IMR-90 (cell line): Measurements from ENCODE around the gene IQCB1. TPM values are rescaled to one million over a fixed set of nuclear protein-coding genes. Genes with fewer than 3 reads are reported as not detected.

Experiments
- ATAC-seq: fragments of 200-7000 bp; cut with Tn5 transposase; 2 replicates; pipeline ENCODE4 v1.9.1; 2020; ENCODE audit warnings: low read depth, mild to moderate bottlenecking, moderate library complexity
- BruUV-seq: library from RNA; stranded (reverse); fragments of 400-500 nt; replicated peaks from 2 replicates; lab custom pipeline; 2021; lab: Mats Ljungman, UMichigan
- CTCF ChIA-PET: fragments of 300-600 bp; formaldehyde crosslinking; extraction: SDS; loops from one replicate; lab custom pipeline; 2021; ENCODE audit warnings: antibody characterized with exemption; lab: Yijun Ruan, JAX
- POLR2A ChIA-PET: fragments of 300-600 bp; sonication (Branson Sonifier 250); formaldehyde crosslinking; loops from one replicate; lab custom pipeline; 2022; ENCODE audit warnings: antibody characterized with exemption; ENCODE audit not compliant: unreplicated experiment; lab: Charles Lee
- DNase-seq: peaks from one replicate; pipeline ENCODE4 v3.0.0; 2013
- H2AFZ ChIP-seq: replicated peaks from 2 replicates; pipeline ENCODE3; 2013; ENCODE audit warnings: low read length, mild to moderate bottlenecking; ENCODE audit not compliant: poor library complexity
- H2AK5ac ChIP-seq: 2 replicates; pipeline ENCODE4 v1.6.1; 2013; ENCODE audit warnings: low read depth, low read length, inconsistent platforms
- H2AK9ac ChIP-seq: replicated peaks from 2 replicates; pipeline ENCODE3; 2013; ENCODE audit warnings: mild to moderate bottlenecking, low read depth, low read length, moderate library complexity; ENCODE audit not compliant: poor library complexity
- H2BK120ac ChIP-seq: 2 replicates; pipeline ENCODE4 v1.6.1; 2013; ENCODE audit warnings: low read depth, low read length, inconsistent platforms
- H2BK15ac ChIP-seq: 3 replicates; pipeline ENCODE4 v1.6.1; 2013; ENCODE audit warnings: low read depth, low read length, inconsistent platforms
- H2BK20ac ChIP-seq: 2 replicates; pipeline ENCODE4 v1.6.1; 2013; ENCODE audit warnings: low read depth, mild to moderate bottlenecking, inconsistent platforms, low read length, moderate library complexity
- H2BK5ac ChIP-seq: 2 replicates; pipeline ENCODE4 v1.6.1; 2013; ENCODE audit warnings: mild to moderate bottlenecking, low read depth, low read length, inconsistent platforms; ENCODE audit not compliant: poor library complexity, severe bottlenecking
- H3K14ac ChIP-seq: replicated peaks from 2 replicates; pipeline ENCODE4 v1.6.1; 2013; ENCODE audit warnings: low read depth, low read length, inconsistent platforms
- H3K18ac ChIP-seq: 2 replicates; pipeline ENCODE4 v1.6.1; 2013; ENCODE audit warnings: low read depth, low read length, control low read depth
- H3K23ac ChIP-seq: 2 replicates; pipeline ENCODE4 v1.6.1; 2013; ENCODE audit warnings: low read depth, low read length, inconsistent platforms
- H3K27ac ChIP-seq: 2 replicates; pipeline ENCODE4 v1.5.1; 2013; ENCODE audit warnings: mild to moderate bottlenecking, control low read depth, low read length; ENCODE audit not compliant: insufficient read depth
- H3K27me3 ChIP-seq: 2 replicates; pipeline ENCODE4 v1.6.1; 2013; ENCODE audit warnings: low read length; ENCODE audit not compliant: control insufficient read depth, insufficient read depth
- H3K36me3 ChIP-seq: 2 replicates; pipeline ENCODE4 v1.6.1; 2013; ENCODE audit warnings: low read length, mixed read lengths; ENCODE audit not compliant: control insufficient read depth, insufficient read depth
- H3K4ac ChIP-seq: 2 replicates; pipeline ENCODE4 v1.6.1; 2013; ENCODE audit warnings: low read depth, low read length, inconsistent platforms
- H3K4me1 ChIP-seq: 2 replicates; pipeline ENCODE4 v1.6.1; 2013; ENCODE audit warnings: low read length, mixed read lengths; ENCODE audit not compliant: control insufficient read depth, insufficient read depth
- H3K4me2 ChIP-seq: 2 replicates; pipeline ENCODE4 v1.6.1; 2013; ENCODE audit warnings: low read depth, mild to moderate bottlenecking, control low read depth, low read length, moderate library complexity
- H3K4me3 ChIP-seq: 2 replicates; pipeline ENCODE4 v1.5.1; 2013; ENCODE audit warnings: low read depth, mild to moderate bottlenecking, control low read depth, low read length, moderate library complexity; ENCODE audit not compliant: insufficient read depth
- H3K56ac ChIP-seq: 2 replicates; pipeline ENCODE4 v1.6.1; 2013; ENCODE audit warnings: low read length, inconsistent platforms; ENCODE audit not compliant: insufficient read depth; ENCODE audit errors: extremely low read depth
- H3K79me1 ChIP-seq, 2 experiments: 2 replicates each; pipeline ENCODE4 v1.6.1; 2013; ENCODE audit warnings: low read length in 2 of 2, inconsistent platforms in 1 of 2, low read depth in 1 of 2
- H3K9ac ChIP-seq: 2 replicates; pipeline ENCODE4 v1.6.1; 2013; ENCODE audit warnings: low read depth, low read length, control low read depth
- H3K9me1 ChIP-seq: 2 replicates; pipeline ENCODE4 v1.6.1; 2013; ENCODE audit warnings: low read length, inconsistent platforms; ENCODE audit not compliant: insufficient read depth
- H3K9me3 ChIP-seq: 2 replicates; pipeline ENCODE4 v1.6.1; 2013; ENCODE audit warnings: low read length; ENCODE audit not compliant: control insufficient read depth, insufficient read depth
- H4K20me1 ChIP-seq: 2 replicates; pipeline ENCODE4 v1.6.1; 2013; ENCODE audit warnings: low read length, inconsistent platforms; ENCODE audit not compliant: insufficient read depth
- H4K5ac ChIP-seq: 2 replicates; pipeline ENCODE4 v1.6.1; 2013; ENCODE audit warnings: mild to moderate bottlenecking, low read depth, low read length, control low read depth
- H4K8ac ChIP-seq, 2 experiments: 2 replicates each; pipeline ENCODE4 v1.6.1; 2013; ENCODE audit warnings: low read depth in 2 of 2, low read length in 2 of 2, control low read depth in 1 of 2, inconsistent platforms in 1 of 2
- H4K91ac ChIP-seq: 2 replicates; pipeline ENCODE4 v1.6.1; 2013; ENCODE audit warnings: low read depth, low read length, inconsistent platforms; ENCODE audit not compliant: insufficient read depth
- ELK1 ChIP-seq: fragments of 150-350 bp; IDR thresholded peaks from 2 replicates; pipeline ENCODE4 v1.6.1; 2016; ENCODE audit warnings: low read depth, mild to moderate bottlenecking, low read length, moderate library complexity, borderline replicate concordance
- MAFK ChIP-seq: IDR thresholded peaks from 2 replicates; pipeline ENCODE4 v1.6.1; 2012; ENCODE audit warnings: low read depth, low read length, improper control_type of control experiment
- MAZ ChIP-seq: IDR thresholded peaks from 2 replicates; pipeline ENCODE4 v1.6.1; 2012; ENCODE audit warnings: low read depth, mild to moderate bottlenecking, low read length, improper control_type of control experiment, moderate library complexity, borderline replicate concordance
- MXI1 ChIP-seq: IDR thresholded peaks from 2 replicates; pipeline ENCODE4 v1.6.1; 2012; ENCODE audit warnings: low read depth, mild to moderate bottlenecking, low read length, moderate library complexity, borderline replicate concordance
- NFE2L2 ChIP-seq: fragments of 150-350 bp; IDR thresholded peaks from 2 replicates; pipeline ENCODE4 v1.6.1; 2016; ENCODE audit warnings: low read depth, mild to moderate bottlenecking, low read length
- POLR2A ChIP-seq: IDR thresholded peaks from 2 replicates; pipeline ENCODE4 v1.6.1; 2012; ENCODE audit warnings: mild to moderate bottlenecking, low read depth, low read length
- RAD21 ChIP-seq: IDR thresholded peaks from 2 replicates; pipeline ENCODE4 v1.6.1; 2012; ENCODE audit warnings: low read length, improper control_type of control experiment
- RFX5 ChIP-seq: IDR thresholded peaks from 2 replicates; pipeline ENCODE4 v1.8.0; 2012; ENCODE audit warnings: low read depth, mild to moderate bottlenecking, low read length, moderate library complexity
- SMC3 ChIP-seq: fragments of 150-350 bp; IDR thresholded peaks from 2 replicates; pipeline ENCODE4 v1.6.1; 2016; ENCODE audit warnings: low read depth, mild to moderate bottlenecking, antibody characterized with exemption, low read length, moderate library complexity
- WGBS, 2 experiments: methylation state at CpG; one replicate each; pipeline versions ENCODE4 v1.1.5 to v1.1.7; 2013; ENCODE audit warnings: missing lambda C conversion rate in 2 of 2; ENCODE audit not compliant: insufficient read length in 1 of 2; ENCODE audit errors: extremely low coverage in 2 of 2; 5-methylcytosine and 5-hydroxymethylcytosine counted together
- dilution Hi-C: fragments of 300-500 bp; cut with HindIII; formaldehyde crosslinking; loops from one replicate; pipeline ENCODE4 v1.14.3; 2018; ENCODE audit warnings: low sequenced_read_pairs; ENCODE audit not compliant: unreplicated experiment
- in situ Hi-C: fragments of 300-500 bp; cut with MboI; formaldehyde crosslinking; loops from 3 replicates; pipeline ENCODE4 v1.14.3; 2019; ENCODE audit warnings: low sequenced_read_pairs, inconsistent platforms, mixed read lengths
- intact Hi-C: fragments of 100-400 bp; cut with micrococcal nuclease; formaldehyde crosslinking; loops from 2 replicates; pipeline ENCODE4 v1.10.0; 2022
- polyA plus RNA-seq, 3 experiments: library from polyadenylated mRNA; depleted of rRNA; stranded (reverse); fragments of >200 nt; gene quantifications; 2 replicates each; pipeline ENCODE4 v1.2.3, GENCODE V29; 2012; ENCODE audit warnings: low replicate concordance in 1 of 3
- total RNA-seq: library from RNA; depleted of rRNA; stranded (reverse); fragments of >200 nt; gene quantifications from 2 replicates; pipeline ENCODE4 v1.2.3, GENCODE V29; 2012
- TF ChIP-seq, protein P1 (sequence below): fragments of 150-350 bp; IDR thresholded peaks from 2 replicates; pipeline ENCODE4 v1.6.1; 2017; ENCODE audit warnings: mild to moderate bottlenecking, antibody characterized with exemption, low read length, low read depth
- TF ChIP-seq, protein P2 (sequence below): conservative IDR thresholded peaks from 2 replicates; pipeline ENCODE4 v1.5.1; 2012; ENCODE audit warnings: mild to moderate bottlenecking, low read depth, low read length, improper control_type of control experiment

The IQCB1 gene
- total and polyA plus RNA-seq, 2 of the 4 experiments (the other 2 are of a cell fraction): 13.5 to 18.3 TPM

GRCh38 chr3:121793078-121793477 lies 41.8 kb downstream of the IQCB1 start:
- dilution Hi-C loops (no loop called here), intact Hi-C loops (no loop called here)

More at GRCh38 chr3:121793078-121793477, 41.8 kb downstream of the IQCB1 start:
- Histone ChIP-seq H3K27ac (no peak overlapping the region), H3K9me3 (no peaks in the 10 kb centered on the region), H3K9ac (no peak overlapping the region), H2BK20ac (no peak overlapping the region), H4K5ac (no peak overlapping the region), H3K36me3 (no peaks in the 10 kb centered on the region), H3K27me3 (no peaks in the 10 kb centered on the region), H4K20me1 (no peaks in the 10 kb centered on the region), H3K4me3 (no peak overlapping the region), H2BK15ac (no peak overlapping the region), H3K14ac (no peak overlapping the region), H2AK5ac (no peak overlapping the region), H3K4me2 (no peak overlapping the region), H4K91ac (no peak overlapping the region), H4K8ac (no peak overlapping the region), H3K23ac (no peak overlapping the region), H3K4ac (no peak overlapping the region), H3K79me1 (no peaks in the 10 kb centered on the region), H3K56ac (no peak overlapping the region), H2BK120ac (no peak overlapping the region), H2AK9ac (no peak overlapping the region), H3K18ac (no peak overlapping the region), H2BK5ac (no peak overlapping the region), H3K4me1 (no peaks in the 10 kb centered on the region), H2AFZ (no peak overlapping the region), H3K9me1 (no peaks in the 10 kb centered on the region)
- no TSS peak for BruUV-seq
- no CpG with 5 or more reads among the region's 3 CpGs for WGBS, 2 experiments
- ATAC-seq: no peak
- TF ChIP-seq RAD21 (no peak), RFX5 (no peak), POLR2A (no peak), ELK1 (no peak), MXI1 (no peak), SMC3 (no peak), NFE2L2 (no peak), MAFK (no peak), MAZ (no peak)
- TF ChIP-seq, protein P1, sequence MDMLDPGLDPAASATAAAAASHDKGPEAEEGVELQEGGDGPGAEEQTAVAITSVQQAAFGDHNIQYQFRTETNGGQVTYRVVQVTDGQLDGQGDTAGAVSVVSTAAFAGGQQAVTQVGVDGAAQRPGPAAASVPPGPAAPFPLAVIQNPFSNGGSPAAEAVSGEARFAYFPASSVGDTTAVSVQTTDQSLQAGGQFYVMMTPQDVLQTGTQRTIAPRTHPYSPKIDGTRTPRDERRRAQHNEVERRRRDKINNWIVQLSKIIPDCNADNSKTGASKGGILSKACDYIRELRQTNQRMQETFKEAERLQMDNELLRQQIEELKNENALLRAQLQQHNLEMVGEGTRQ: no peak
- TF ChIP-seq, protein P2, sequence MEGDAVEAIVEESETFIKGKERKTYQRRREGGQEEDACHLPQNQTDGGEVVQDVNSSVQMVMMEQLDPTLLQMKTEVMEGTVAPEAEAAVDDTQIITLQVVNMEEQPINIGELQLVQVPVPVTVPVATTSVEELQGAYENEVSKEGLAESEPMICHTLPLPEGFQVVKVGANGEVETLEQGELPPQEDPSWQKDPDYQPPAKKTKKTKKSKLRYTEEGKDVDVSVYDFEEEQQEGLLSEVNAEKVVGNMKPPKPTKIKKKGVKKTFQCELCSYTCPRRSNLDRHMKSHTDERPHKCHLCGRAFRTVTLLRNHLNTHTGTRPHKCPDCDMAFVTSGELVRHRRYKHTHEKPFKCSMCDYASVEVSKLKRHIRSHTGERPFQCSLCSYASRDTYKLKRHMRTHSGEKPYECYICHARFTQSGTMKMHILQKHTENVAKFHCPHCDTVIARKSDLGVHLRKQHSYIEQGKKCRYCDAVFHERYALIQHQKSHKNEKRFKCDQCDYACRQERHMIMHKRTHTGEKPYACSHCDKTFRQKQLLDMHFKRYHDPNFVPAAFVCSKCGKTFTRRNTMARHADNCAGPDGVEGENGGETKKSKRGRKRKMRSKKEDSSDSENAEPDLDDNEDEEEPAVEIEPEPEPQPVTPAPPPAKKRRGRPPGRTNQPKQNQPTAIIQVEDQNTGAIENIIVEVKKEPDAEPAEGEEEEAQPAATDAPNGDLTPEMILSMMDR: no peak
- ChIA-PET CTCF (no interaction called here), POLR2A (no interaction called here)
- in situ Hi-C loops: no loop called here
- DNase-seq: no peak
